NCI-H524 (cell line): ENCODE measurements around the gene CCT6B.
"Not testable (repeated sequence)": the region's sequence is repeated elsewhere in the genome, so short reads cannot be mapped to it uniquely, and the experiment has no call there.

Source experiments
- DNase-seq, 2 experiments: peaks; one replicate each; lab custom pipeline; 2025; lab: John Stamatoyannopoulos, UW

CCT6B gene, protein sequence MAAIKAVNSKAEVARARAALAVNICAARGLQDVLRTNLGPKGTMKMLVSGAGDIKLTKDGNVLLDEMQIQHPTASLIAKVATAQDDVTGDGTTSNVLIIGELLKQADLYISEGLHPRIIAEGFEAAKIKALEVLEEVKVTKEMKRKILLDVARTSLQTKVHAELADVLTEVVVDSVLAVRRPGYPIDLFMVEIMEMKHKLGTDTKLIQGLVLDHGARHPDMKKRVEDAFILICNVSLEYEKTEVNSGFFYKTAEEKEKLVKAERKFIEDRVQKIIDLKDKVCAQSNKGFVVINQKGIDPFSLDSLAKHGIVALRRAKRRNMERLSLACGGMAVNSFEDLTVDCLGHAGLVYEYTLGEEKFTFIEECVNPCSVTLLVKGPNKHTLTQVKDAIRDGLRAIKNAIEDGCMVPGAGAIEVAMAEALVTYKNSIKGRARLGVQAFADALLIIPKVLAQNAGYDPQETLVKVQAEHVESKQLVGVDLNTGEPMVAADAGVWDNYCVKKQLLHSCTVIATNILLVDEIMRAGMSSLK

DNA sequence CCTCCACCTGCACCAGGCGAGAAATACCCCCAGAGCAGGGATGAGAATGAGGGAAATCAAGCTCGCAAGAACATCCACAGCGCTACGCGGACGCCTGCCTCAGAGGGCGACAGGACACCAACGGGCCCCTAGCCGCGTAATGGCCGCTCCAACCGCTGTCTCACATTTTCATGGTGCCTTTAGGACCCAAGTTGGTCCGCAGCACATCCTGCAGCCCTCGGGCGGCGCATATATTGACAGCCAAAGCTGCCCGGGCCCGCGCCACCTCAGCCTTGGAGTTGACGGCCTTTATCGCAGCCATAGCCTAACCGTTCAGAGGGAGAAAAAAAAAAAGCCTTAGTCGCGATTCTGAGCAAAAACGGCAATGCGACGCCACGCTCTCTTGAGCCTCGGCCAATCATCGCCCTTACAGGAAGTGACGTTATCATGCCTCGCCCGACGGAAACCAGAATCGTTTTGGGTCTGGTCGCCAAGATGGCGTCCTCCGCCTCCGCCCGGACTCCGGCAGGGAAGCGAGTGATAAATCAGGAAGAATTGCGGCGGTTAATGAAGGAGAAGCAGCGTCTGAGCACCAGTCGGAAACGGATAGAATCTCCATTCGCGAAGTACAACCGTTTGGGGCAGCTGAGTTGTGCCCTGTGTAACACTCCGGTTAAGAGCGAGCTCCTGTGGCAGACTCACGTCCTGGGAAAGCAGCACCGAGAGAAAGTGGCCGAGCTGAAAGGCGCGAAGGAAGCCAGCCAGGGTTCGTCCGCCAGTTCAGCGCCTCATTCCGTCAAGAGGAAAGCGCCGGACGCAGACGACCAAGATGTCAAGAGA, at the start of gene CCT6B, which contains the start of gene ZNF830:
TSS of gene CCT6B (minus strand) at position 368 of the 819 bp plus-strand sequence. CDS start at position 301, 67 bp downstream.
TSS of gene ZNF830 (plus strand) at position 448 of the 819 bp plus-strand sequence. CDS start at position 475, 27 bp downstream.
- DNase-seq, result peak; percentile 77 to 89

DNA sequence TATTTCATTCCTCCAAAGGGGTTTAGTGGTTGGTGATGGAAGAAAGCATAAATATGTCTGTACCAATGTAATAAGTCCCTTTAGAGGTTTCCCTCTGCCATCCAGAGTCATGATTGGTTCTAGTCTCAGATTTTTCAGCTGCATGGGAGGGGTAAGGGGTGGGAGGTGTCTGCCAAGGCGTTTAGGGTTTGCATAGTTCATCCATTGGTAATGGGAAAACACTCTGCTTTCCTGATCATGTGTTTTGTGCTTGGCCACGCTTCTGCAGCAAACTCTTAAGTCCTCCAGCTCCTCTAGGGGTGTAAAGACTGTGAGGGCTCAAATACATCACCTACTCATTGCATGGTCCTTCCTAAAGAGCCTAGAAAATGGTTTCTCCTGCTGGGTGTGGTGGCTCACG, 48.8 kb upstream of the CCT6B start:
- no peak for DNase-seq

DNA sequence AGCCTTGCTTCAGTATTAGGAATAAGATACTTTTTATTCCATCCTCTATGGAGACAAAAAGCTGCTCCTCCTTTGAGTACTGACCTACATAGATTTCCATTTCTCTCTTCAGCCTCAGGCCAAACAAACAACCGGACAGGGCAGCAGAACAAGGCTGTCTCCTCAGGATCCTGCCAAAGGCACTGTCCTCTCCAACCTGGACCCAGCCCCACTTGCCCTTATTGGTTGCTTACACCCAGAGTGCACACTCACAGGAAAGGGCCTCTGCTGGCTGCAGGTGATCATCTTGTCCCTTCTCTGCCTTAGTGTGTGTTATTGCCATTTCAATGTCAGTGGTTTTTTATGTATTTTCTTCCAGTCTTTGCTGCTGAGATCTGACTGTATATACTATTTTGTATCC, 45.7 kb upstream of the CCT6B start:
- no peak for DNase-seq

DNA sequence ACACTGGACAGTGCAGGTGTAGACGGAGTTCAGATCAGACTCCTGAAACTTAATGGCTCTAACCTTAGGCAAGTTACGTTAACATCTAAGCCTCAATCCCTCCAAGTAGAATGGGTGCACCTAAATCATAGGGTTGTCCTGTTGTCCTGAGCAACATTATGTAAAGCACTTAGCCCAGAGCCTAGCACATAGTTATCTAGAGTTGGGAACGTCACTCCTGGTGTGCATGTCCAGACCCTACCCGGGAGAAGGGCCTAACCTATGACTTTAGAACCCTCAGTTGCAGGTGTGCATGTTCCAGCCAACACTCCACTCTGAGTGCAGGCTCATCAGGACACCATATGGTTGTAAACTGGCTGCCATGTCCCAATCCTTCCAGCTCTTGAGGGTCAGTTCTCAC, 45.1 kb upstream of the CCT6B start:
- no peak for DNase-seq

DNA sequence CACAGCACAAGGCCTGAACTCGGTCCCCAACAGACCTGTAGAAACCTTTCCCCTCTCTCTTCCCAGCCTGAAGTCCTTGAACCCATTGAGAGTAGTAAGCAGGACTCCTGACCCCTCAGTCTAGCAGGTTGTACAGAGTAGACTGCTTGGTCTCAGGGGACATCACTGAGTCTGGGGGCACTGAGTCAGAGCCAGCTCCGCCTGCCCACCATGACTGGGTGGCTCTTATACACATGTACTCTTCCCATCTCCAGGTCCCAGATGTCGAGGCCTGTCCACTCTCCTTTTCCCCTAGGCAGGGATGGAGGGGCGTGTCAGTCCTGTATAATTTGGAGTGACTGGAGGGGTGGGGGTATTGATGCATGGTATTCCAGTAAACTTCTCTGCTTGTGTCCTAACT, 42.5 kb upstream of the CCT6B start:
- no peak for DNase-seq

DNA sequence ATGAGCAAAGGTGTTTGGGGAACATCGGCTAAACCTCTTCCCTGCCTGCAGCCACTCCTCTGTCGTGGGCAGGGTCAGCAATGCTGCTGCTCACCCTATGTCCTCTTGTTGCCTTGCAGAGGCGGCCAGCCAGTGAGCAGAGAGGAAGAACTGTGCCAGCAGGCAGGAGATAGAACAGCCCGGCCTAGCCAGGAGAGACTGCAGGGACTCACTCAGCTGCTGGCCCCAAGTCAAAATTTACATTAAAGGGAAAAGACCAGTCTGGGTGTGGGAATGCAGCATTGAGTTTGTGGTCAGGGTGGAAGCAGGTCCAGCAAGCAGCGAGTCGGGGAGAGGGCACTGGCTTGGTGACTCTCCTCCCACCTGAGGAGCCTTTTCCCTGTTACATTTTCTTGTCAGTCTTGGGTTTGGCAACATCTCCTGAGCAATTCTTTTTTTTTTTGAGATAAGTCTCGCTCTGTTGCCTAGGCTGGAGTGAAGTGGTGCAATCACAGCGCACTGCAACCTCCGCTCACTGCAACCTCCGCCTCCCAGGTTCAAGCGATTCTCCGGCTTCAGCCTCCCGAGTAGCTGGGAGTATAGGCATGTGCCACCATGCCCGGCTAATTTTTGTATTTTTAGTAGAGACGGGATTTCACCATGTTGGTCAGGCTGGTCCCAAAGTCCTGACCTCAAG, 41.8 kb upstream of the CCT6B start:
- DNase-seq, result no peak

DNA sequence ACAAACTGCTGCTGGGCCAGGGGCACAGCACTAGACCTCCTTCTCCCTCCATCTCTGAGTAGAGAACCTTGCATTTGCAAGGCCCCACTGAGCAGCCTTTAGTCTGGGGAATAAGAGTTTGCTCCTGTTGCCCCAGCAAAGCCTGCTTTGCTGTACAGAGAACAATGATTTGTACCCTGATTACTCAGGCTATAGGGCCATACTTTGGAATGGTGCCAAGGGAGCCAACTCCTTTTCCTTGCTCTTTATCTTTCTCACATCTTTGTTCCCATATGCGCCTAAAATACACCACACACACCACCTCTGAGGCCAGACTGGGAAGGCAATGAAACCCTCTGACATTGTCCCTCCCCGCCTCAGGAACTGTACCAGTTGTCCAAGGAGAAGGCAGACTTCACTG, 40.3 kb upstream of the CCT6B start:
- DNase-seq, result no peak

DNA sequence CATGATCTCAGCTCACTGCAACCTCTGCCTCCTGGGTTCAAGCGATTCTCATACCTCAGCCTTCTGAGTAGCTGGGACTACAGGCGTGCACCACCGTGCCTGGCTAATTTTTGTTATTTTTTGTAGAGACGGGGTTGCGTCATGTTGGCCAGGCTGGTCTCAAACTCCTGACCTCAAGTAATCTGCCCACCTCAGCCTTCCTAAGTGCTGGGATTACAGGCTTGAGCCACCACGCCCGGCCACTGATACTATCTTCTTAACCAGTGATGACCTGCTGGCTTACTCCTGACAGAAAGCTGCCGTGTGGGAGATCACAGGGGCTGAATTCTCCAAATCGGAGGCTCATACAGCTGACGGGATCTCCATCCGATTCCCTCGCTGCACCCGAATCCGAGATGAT, 39.7 kb upstream of the CCT6B start:
- not testable (repeated sequence) for DNase-seq

DNA sequence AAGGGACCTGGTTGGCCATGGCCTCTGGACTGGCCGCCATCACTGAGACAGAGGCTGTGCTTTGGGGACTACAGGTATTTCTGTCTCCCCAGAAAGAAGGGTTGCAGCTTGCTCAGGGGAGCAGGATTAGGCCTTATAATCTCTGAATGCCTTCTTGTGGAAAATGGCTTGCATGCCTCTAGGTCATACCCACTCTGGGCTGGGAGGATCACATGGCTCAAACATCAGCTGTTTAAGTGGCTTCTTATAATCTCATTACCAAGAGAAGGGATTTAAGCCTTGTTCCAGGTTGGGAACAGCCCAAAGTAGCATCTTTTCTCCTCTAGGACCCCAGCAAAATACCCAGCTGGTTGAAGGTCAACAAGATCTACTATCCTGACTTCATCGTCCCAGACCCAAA, 38.2 kb upstream of the CCT6B start:
- peak; percentile 23 to 73 for DNase-seq

DNA sequence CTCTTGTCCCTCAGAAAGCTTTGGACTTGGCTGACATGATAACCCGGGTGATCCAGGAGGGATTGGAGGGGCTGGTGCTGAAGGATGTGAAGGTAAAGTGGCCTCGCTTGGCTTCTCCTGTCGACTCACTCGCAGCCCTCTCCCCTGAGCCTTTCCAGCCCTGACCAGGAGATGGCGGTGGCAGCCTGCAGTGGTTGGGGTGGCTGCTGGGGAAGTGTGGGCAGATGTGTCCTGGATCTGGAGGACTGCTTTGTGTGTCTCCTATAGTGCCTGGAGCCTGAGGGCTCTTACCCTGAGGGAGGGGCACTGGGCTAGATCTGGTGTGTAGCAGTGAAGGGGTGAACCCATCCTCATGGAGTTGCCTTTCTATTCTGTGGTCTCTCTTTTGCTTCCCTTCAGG, 36.9 kb upstream of the CCT6B start:
- peak; percentile 0 to 58 for DNase-seq

DNA sequence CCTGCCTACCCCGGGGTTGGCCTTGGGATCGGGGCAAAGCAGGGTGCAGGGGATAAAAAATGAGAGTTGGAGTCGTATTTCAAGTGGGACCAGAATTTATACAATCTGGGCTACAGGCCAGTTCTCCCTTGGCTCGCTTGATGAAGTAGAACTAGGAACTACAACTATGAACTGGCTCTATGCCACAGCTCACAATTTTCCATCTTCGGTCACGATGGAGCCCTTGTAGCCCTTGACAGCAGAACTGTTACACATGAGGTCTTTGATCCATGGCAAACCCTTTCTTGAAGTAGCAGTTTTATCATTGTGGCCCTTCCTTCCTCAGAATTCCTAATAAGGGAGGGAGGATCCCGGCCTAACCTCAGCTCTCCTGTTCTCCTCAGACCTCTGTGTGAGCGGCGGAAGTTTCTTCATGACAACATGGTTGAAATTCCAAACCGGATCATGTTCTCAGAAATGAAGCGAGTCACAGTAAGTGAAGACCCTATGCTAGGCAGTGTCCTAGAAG, 36.1 kb upstream of the CCT6B start:
- DNase-seq, result no peak

DNA sequence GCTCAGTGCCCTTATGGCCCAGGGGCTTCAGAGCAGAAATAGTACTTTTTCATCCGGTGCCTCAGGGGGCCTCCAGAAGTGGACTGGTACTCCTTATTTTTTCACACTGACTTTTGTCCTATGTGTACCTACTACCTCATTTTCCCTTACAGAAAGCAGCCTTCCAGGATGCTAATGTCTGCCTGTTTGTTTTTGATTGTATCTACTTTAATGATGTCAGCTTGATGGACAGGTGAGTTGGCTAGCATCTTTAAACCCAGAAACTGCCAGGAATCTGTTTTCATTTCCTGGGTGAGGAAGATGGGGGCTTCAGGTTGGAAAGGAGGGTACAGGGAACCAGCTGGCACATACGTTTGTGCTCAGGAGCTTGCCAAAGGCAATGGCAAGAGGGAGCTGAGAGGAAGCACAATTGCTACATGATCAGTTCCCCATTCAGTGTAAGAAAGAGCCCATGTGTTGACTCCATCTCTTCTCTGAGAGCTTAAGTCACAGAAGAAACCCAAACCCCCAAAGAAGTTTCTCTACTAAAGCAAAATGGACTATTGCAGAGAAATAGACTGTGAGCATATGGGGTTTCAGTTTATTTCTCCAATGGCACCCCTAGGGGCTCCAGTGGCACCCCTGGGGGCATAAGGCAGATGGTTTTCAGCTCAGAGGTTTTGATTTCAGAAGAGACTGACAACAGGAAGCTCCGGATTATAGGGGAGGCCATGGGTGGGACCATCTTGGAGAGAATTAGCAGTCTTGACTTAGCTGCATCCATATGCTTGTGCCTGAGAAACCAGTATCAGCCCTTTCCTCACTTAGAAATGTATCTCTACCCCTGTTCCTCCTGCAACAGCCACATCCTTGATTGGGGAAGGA, 35.4 kb upstream of the CCT6B start:
- peak in 1 of 2 experiments; percentile 36 for DNase-seq

DNA sequence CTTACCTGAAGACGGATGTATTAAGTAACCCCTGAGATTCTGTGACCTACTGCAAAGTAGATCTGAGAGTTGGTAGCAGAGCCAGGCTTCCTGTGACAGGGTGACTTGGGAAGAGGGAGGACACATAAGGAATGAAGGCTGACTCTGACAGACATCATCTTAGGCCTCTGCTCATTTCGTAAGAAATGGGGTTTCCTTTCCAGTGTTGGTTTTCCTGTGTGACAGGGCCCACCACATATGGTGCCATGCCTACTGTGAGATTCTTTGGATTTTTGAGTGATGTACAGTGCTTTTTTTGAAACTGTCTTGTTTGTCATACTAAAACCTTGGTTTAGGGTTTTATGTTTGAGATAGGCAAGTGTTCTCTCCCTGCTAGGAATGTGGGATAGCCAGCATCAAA, 31.8 kb upstream of the CCT6B start:
- no peak for DNase-seq

DNA sequence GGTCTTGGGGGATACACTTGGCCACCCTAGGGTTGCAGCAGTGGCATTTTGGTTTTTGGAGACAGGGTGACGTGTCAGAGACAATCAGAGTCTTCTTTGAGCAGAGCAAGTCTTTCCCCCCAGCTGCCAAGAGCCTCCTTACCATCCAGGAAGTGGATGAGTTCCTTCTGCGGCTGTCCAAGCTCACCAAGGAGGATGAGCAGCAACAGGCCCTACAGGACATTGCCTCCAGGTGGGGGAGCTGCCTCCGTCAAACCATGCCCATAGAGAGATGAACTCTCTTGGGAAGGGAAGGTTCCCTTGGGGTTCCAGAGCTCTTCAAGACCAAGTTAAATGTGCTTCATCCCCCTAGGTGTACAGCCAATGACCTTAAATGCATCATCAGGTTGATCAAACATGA, 30.3 kb upstream of the CCT6B start:
- DNase-seq, result no peak

DNA sequence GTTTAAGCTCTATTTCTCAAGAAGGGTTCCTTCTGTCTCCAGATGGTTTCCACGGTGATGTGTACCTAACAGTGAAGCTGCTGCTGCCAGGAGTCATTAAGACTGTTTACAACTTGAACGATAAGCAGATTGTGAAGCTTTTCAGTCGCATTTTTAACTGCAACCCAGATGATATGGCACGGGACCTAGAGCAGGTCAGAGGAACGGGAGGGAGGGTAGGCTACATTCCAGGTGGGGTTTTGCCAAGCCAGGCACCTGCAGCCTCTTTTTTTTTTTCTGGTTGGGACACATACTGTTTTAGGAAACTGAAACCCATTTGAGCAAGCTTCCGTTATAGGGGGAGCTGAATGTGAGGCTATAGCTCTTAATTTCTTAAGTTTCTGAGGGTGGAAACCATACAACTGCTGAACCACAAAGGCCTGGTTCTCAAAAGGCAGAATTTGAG, 29.7 kb upstream of the CCT6B start:
- DNase-seq, result no peak

DNA sequence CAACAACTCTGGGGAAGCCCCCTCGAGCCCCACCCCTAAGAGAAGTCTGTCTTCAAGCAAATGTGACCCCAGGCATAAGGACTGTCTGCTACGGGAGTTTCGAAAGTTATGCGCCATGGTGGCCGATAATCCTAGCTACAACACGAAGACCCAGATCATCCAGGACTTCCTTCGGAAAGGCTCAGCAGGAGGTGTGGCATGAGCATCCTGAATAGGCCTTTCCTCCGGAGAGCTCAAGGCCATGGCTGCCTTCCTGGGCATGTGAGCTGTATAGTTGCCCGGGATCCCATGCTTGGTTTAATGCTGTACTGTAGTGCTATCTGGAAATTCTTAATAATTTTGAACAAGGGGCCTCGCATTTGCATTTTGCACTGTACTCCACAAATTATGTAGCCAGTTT, 28.2 kb upstream of the CCT6B start:
- DNase-seq, result no peak

DNA sequence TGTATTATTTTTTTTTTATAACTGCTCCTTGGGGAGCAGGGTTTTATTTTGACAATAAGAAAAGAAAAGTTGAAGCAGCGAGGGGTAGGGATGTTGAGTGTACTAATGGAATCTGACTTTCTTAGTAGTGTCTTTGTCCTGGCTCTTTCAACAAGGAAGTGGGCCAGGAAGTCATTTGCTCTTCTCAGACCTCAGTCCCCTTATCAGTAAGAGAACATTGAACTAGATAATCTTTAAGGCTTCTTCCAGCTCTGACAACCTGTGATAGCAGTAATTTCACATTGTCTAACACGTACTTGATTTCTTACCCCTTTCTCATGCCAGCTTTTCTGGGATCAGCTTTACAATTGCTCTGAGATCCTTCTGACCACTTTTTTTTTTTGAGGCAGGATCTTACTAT, 27.4 kb upstream of the CCT6B start:
- DNase-seq, result no peak

DNA sequence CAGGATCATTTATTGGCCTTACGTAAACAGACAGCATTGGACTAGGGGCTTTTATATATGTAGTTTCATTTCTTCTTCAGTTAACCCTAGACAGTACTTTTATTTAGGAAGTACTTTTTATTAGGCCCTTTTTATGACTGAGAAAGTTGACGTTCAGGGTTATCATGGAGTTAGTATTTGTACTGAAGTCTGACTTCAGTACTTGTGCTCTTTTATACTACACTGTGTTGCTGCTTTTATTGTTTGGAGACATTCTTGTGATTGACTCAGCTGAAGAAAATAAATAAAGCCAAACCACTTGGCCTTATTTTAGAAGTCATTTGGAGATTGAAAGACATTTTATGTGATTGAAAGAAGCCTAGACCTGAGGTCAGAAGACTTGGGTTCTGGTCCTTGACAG, 26.0 kb upstream of the CCT6B start:
- DNase-seq, result no peak

DNA sequence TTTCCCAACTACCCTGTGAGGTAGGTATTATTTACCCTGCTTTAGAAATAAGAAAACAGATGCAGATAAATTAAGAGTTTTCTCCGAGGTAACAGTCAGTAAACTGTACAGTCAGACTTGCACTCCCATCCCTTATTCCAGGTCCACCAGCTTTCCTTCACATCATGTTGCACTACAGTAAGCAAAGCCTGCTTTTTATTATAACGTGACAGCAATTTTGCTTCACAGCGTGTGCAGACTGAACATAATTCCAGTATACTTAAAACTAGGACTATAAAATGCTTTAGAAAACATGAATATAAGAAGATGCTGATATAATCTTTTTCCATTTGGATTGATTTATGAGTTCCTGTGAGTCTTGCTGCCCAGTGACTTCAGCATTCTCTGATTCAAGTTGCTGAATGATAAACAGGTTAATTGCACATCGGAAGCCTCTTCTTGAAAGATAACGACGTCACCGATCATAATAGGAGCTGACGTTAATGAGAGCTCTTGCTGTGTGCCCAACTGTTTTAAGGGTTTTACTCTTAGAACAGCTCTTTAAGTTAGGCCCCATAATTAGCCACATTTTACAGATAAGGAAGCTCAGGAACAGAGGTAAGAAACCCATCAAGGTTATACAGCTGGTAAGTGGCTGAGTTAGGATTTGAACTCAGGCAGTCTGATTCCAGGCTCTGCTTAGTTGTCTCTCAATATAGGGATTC, 20.4 kb upstream of the CCT6B start:
- no peak for DNase-seq
